ENCODE results near the gene CLCN7. TPM values are rescaled to one million over a fixed set of nuclear protein-coding genes. Genes with fewer than 3 reads are reported as not detected.

Gene CLCN7
- total RNA-seq, 1 experiment from 2014 or later = 277 TPM

DNA sequence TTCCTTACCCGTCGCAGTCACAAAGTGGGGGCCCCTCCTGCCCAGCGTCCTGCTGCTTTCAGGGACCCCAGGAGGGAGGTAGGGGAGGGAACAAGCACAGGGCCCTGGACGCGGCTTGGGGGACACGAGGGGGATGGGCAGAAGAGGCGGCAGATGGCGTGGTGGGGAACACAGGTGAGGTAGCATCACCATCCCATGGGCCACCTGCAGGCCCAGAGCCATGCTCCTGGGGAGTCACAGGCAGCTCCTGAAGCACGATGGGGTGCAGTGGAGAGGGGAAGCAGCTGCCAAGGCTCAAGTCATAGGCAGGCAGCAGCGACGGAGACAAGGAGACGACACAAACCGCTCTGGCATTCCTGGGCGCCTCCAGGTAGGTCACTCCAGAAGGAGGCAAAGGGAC lies 71.1 kb downstream of the CLCN7 start:
- in situ Hi-C loops (cut with HindIII; ENCODE audit: low pct_unique_long_range_greater_than_20kb, low sequenced_read_pairs) = no loop called here
- DNase-seq (ENCODE audit: low read depth, low spot score) = no peak

DNA sequence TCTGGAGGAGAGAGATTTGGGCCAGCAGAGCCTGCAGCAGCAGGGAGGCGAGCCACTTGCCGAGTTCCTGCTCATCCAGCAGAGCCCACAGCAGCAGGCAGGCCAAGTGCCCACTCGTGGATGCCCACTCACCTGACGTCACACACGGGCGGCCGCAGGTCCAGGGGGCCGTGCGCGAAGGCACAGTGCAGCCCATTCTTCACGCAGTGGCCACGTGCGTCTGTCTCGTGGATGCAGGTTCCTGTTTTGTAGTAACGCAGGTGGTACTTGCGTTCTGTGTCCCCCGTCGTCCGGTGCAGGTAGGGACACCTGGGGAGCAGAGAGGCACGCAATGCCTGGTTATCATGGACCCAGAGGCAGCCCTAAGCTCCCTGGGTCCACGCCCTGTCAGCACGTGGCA lies 71.8 kb downstream of the CLCN7 start:
- no peak for DNase-seq (ENCODE audit: low read depth, low spot score)
- in situ Hi-C loops (cut with HindIII; ENCODE audit: low pct_unique_long_range_greater_than_20kb, low sequenced_read_pairs) = no loop called here

DNA sequence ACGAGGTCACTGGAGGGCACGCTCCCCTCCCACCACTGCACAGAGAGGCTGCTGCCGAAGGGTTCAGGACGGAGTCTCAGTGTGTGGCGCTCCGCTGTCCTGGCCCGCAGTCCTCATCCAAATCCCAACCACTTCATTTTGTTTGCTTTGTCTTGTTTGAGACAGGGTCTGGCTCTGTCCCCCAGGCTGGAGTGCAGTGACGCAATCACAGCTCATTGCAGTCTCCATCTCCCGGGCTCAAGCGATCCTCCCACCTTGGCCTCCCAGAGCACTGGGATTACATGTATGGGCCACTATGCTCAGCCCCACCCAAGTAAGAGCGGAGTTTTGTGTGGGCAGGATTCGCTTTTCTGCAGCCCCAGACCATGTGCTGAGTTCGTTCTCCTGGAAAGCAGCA lies 73.1 kb downstream of the CLCN7 start:
- DNase-seq (ENCODE audit: low read depth, low spot score) = no peak
- in situ Hi-C loops (cut with HindIII; ENCODE audit: low pct_unique_long_range_greater_than_20kb, low sequenced_read_pairs) = no loop called here

DNA sequence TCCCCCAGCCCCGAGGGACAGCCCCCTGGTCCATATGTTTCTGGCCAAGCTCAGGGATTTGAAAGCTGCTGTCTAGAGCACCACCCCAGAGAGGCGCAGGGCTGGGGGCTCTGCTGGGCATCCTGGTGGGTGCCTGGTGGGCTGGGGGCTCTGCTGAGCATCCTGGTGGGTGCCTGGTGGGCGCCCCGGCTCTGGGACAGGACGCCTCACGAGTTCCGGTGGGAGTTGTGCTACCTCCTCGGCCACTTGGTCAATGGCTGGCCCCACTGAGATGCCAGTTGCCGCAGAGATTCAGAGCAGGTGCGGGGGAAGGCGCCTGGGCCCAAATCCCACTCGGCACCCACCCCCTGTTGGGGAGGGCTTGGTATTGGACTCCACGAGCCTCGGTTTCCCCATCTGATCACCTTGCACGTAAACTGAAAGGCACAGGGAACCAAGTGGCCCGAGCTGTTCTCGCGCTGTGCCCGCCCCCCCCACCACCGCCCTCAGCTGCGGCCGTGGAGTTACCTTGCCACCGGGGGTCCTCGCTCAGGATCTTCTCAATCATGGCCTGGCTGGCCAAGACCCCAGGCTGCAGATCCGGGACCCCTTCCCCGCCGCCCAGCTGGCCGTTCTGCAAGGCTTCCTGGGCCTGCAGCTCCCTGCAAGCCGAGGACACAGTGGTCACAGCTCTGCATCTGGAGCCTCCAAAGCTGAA lies 73.6 kb downstream of the CLCN7 start:
- in situ Hi-C loops (cut with HindIII; ENCODE audit: low pct_unique_long_range_greater_than_20kb, low sequenced_read_pairs) = no loop called here
- no peak for DNase-seq (ENCODE audit: low read depth, low spot score)

DNA sequence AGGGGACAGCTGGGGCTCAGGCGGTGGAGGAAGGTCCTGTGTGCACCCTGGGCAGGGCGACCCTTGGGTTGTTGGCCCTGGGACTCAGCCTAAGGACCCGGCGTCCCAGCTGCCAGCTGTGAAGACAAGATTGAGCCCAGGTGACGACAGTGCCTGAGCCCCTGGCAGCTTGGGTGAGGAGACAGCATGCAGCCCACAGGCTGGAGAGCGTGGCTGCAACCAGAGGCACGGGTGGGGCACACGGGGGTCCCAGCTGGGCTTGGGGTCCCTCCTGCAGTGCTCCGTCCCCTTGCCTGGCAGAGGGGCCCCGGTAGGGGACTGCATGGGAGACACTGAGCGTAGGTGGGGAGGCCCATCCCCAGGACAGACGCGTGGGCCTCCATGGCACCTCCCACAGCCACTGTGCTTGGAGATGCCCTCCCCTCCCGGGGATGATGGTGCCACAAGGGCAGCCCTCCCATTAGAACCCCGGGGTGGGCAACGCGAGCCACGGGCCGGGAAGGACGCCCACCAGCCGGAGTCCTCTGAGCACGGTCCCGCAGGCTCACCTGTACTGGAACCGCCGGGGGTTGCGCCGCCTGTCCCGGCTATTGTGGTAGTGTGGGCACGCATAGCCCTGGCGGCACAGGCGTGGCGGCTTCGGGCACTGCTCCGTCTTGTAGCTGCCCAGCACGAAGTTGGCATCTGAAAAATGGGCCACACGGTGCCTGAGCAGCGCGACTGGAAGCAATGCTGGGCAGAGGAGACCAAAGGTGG lies 75.8 kb downstream of the CLCN7 start:
- DNase-seq (ENCODE audit: low read depth, low spot score) = no peak
- in situ Hi-C loops (cut with HindIII; ENCODE audit: low pct_unique_long_range_greater_than_20kb, low sequenced_read_pairs) = no loop called here

DNA sequence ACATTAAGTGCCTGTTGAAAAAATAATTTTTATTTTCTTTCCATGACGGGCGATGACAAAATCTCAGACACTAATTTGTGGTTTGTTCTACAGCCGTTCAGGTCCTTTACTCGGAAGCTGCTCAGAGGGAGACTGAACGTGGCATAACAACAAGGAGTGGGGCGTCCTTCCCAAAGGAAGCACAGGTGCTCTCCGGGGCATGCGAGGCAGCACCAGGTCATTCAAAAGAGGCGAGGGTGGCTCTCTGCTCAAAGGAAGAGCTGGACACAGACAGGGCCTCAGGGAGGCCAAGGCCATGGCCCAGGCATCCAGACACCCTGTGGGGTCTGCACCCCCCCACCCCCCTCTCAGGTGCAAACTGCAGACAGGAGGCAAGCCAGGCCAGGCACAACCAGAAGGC lies 76.5 kb downstream of the CLCN7 start:
- no peak for DNase-seq (ENCODE audit: low read depth, low spot score)
- in situ Hi-C loops (cut with HindIII; ENCODE audit: low pct_unique_long_range_greater_than_20kb, low sequenced_read_pairs) = no loop called here

DNA sequence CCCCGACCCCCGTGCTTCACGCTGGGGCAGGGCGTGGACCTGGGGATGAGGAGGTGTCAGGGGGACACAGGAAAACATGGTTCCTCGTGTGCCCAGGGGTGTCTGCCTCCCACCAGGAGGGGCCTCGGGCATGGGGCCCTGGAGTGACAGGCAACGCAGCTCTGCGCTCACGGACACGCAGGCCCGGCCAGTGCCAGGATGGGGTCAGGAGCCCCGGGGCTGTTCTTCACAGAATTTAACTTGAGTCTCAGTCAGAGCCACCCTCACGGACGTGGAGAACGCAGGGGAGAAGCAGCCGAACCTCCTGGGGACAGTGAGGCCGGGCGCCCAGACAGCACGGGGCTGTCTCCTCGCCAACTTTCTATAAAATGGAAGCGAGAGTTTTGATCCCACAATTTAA lies 77.0 kb downstream of the CLCN7 start:
- DNase-seq (ENCODE audit: low read depth, low spot score) = no peak
- in situ Hi-C loops (cut with HindIII; ENCODE audit: low pct_unique_long_range_greater_than_20kb, low sequenced_read_pairs) = no loop called here

DNA sequence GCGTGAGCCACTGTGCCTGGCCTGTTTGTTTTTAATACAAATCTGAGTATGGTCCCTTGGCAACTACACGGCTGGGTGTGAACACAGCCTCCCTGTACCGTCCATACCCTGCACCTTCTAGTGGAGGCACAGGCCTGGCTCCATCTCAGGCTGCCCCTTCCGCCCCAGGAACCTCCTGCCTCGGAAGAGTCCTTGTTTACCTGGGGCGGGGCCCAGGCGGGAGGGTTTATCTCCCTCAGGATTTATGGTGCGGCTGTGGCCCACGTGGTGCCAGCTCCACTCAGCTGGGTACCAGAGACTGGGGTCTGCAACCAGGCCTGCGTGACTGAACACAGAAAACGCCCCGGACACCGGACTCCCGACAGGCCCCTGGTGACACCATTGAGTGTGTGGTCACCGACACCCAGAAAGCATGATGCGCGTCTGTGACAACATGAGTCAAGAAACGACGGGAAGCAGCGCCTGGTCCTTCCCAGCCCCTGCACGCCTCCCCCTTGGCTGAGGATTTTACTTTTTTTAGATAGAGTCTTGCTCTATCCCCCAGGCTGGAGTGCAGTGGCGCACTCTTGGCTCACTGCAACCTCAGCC lies 79.3 kb downstream of the CLCN7 start:
- no peak for DNase-seq (ENCODE audit: low read depth, low spot score)
- in situ Hi-C loops (cut with HindIII; ENCODE audit: low pct_unique_long_range_greater_than_20kb, low sequenced_read_pairs) = no loop called here

Other genes with a start within 250 kb of the CLCN7 start
- not detected in 2 replicates for gene TPSG1, start 249.8 kb downstream of the CLCN7 start, total RNA-seq (2014; rRNA removed; shearing (Covaris generic))
- not detected in 2 replicates for gene TPSB2, start 244.8 kb downstream of the CLCN7 start, total RNA-seq (2014; rRNA removed; shearing (Covaris generic))
- gene TPSAB1, start 234.3 kb downstream of the CLCN7 start, total RNA-seq (2014; rRNA removed; shearing (Covaris generic)) = not detected in 2 replicates
- gene TPSD1, start 219.0 kb downstream of the CLCN7 start, total RNA-seq (2014; rRNA removed; shearing (Covaris generic)) = not detected in 2 replicates
- gene UBE2I, start 165.4 kb downstream of the CLCN7 start, total RNA-seq (2014; rRNA removed; shearing (Covaris generic)) = 55.2 TPM in 2 replicates
- gene BAIAP3, start 141.4 kb downstream of the CLCN7 start, total RNA-seq (2014; rRNA removed; shearing (Covaris generic)) = 1.2 and 3.0 TPM in 2 replicates
- gene TSR3, start 123.2 kb downstream of the CLCN7 start, total RNA-seq (2014; rRNA removed; shearing (Covaris generic)) = 68.1 and 70.0 TPM in 2 replicates
- gene GNPTG, start 123.1 kb downstream of the CLCN7 start, total RNA-seq (2014; rRNA removed; shearing (Covaris generic)) = 102 and 110 TPM in 2 replicates
- gene UNKL, start 60.3 kb downstream of the CLCN7 start, total RNA-seq (2014; rRNA removed; shearing (Covaris generic)) = 7.8 and 8.0 TPM in 2 replicates
- 15.1 and 18.0 TPM in 2 replicates for gene UQCC4, start 54.3 kb downstream of the CLCN7 start, total RNA-seq (2014; rRNA removed; shearing (Covaris generic))
- gene PERCC1, start 44.0 kb downstream of the CLCN7 start, total RNA-seq (2014; rRNA removed; shearing (Covaris generic)) = not detected in 2 replicates
- 0.40 and 1.0 TPM in 2 replicates for gene CCDC154, start 30.5 kb downstream of the CLCN7 start, total RNA-seq (2014; rRNA removed; shearing (Covaris generic))
- gene PTX4, start 13.9 kb upstream of the CLCN7 start, total RNA-seq (2014; rRNA removed; shearing (Covaris generic)) = not detected in 2 replicates
- 9.5 and 9.8 TPM in 2 replicates for gene TELO2, start 18.3 kb upstream of the CLCN7 start, total RNA-seq (2014; rRNA removed; shearing (Covaris generic))
- gene TMEM204, start 58.6 kb upstream of the CLCN7 start, total RNA-seq (2014; rRNA removed; shearing (Covaris generic)) = not detected in 2 replicates
- 4.9 and 6.7 TPM in 2 replicates for gene IFT140, start 137.0 kb upstream of the CLCN7 start, total RNA-seq (2014; rRNA removed; shearing (Covaris generic))
- gene CRAMP1, start 137.3 kb upstream of the CLCN7 start, total RNA-seq (2014; rRNA removed; shearing (Covaris generic)) = 4.7 and 5.4 TPM in 2 replicates
- gene JPT2, start 203.3 kb upstream of the CLCN7 start, total RNA-seq (2014; rRNA removed; shearing (Covaris generic)) = 45.5 and 48.5 TPM in 2 replicates
- gene MAPK8IP3, start 231.2 kb upstream of the CLCN7 start, total RNA-seq (2014; rRNA removed; shearing (Covaris generic)) = 19.3 and 20.3 TPM in 2 replicates